Right cardiac atrium (tissue), 5 donors: ENCODE measurements around the gene PTPRD. TPM values are rescaled to one million over a fixed set of nuclear protein-coding genes. Genes with fewer than 3 reads are reported as not detected.
"Not testable (repeated sequence)": the region's sequence is repeated elsewhere in the genome, so short reads cannot be mapped to it uniquely, and the experiment has no call there.

ENCODE experiments used
- ATAC-seq, 2 donors: fragments of 200-7000 bp; cut with Tn5 transposase; one replicate each; pipeline versions ENCODE4 v1.8.0 to v1.9.1; 2020; ENCODE audit warnings: moderate library complexity in 2 of 2, mild to moderate bottlenecking in 1 of 2
- DNase-seq, 3 donors: peaks; one replicate each; pipeline ENCODE4 v3.0.0-alpha.2; 2020
- H3K27ac ChIP-seq: one replicate; pipeline ENCODE4 v1.5.1; 2013; ENCODE audit warnings: mild to moderate bottlenecking, low read length, control low read depth, moderate library complexity
- H3K27me3 ChIP-seq: one replicate; pipeline ENCODE4 v1.6.1; 2013; ENCODE audit not compliant: control insufficient read depth, insufficient read depth
- H3K4me1 ChIP-seq: one replicate; pipeline ENCODE4 v1.6.1; 2013; ENCODE audit warnings: low read length; ENCODE audit not compliant: control insufficient read depth, insufficient read depth
- H3K4me3 ChIP-seq: one replicate; pipeline ENCODE4 v1.5.1; 2013; ENCODE audit warnings: low read length, control low read depth
- H3K9me3 ChIP-seq: one replicate; pipeline ENCODE4 v1.6.1; 2013; ENCODE audit warnings: low read length; ENCODE audit not compliant: control insufficient read depth
- WGBS: extraction: QIAGEN DNeasy Blood & Tissue Kit; methylation state at CpG from one replicate; pipeline ENCODE4 v1.1.7; 2013; 5-methylcytosine and 5-hydroxymethylcytosine counted together
- intact Hi-C, 4 donors: fragments of 100-400 bp; cut with DNase I; formaldehyde crosslinking; loops; one replicate each; pipeline versions ENCODE4 v1.11.0 to v1.14.0; 2022 to 2023
- polyA plus RNA-seq: library from polyadenylated mRNA; stranded (reverse); fragments of 200-250 nt; gene quantifications from one replicate; pipeline ENCODE4 v1.2.3, GENCODE V29; 2013
- total RNA-seq, 4 donors: library from RNA; stranded (reverse); fragmentation: NEBNext Ultra II Directional; extraction: Animal tissue kit (Norgen Biotek cat#: 25700); gene quantifications; one replicate each; pipeline ENCODE4 v1.2.1, GENCODE V29; 2021
- donor health status: healthy with polysubstance abuse.
- donor health status: DM: no; HTN: yes; CAD: no.
- donor health status: DM: no; HTN: no; CAD: no.
- donor health status: DM: no; HTN: yes; CAD: no; lungs with severe emphysema.
- donor health status: DM: yes; HTN: yes; CAD: no.

Gene PTPRD
- total and polyA plus RNA-seq, 5 donors, result 1.3 to 11.8 (median 7.1) TPM

GRCh38 chr9:9319007-9319406 is 1293.8 kb downstream of the PTPRD start:
- Histone ChIP-seq H3K4me3 (no peak overlapping the region), H3K27me3 (no peaks in the 10 kb centered on the region), H3K27ac (no peak overlapping the region), H3K4me1 (no peaks in the 10 kb centered on the region), H3K9me3 (no peaks in the 10 kb centered on the region)
- 36% methylated on average over 2 of the region's 2 CpGs for WGBS
- intact Hi-C loops, result no loop called here
- DNase-seq, result no peak
- ATAC-seq, result no peak

DNA sequence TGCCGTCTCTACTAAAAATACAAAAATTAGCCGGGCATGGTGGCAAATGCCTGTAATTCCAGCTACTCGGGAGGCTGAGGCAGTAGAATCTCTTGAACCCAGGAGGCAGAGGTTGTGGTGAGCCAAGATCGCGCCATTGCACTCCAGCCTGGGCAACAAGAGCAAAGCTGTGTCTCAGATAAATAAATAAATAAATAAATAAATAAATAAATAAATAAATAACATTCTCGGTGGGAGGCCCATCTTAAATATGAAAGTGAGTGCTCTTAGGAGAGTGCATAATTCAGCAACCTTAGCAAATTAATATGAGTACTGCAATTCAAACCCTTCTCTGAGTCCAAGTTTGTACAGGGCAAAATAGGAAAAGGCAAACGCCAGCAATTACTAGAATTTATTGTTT is 1302.1 kb downstream of the PTPRD start:
- WGBS, result 85% methylated on average over 7 of the region's 7 CpGs
- H3K27me3 ChIP-seq, ATAC-seq, H3K9me3 ChIP-seq, DNase-seq, H3K27ac ChIP-seq, H3K4me1 ChIP-seq, H3K4me3 ChIP-seq, intact Hi-C loops: not testable (repeated sequence)

GRCh38 chr9:9305600-9305999 is 1307.2 kb downstream of the PTPRD start:
- H3K4me1 ChIP-seq, result no peaks in the 10 kb centered on the region
- no peak overlapping the region for H3K4me3 ChIP-seq
- no peak for ATAC-seq
- intact Hi-C loops, result no loop called here
- no peaks in the 10 kb centered on the region for H3K27me3 ChIP-seq
- DNase-seq, result no peak
- no peak overlapping the region for H3K27ac ChIP-seq
- no peaks in the 10 kb centered on the region for H3K9me3 ChIP-seq

- Histone ChIP-seq H3K4me3 (no peak overlapping the region), H3K27ac (no peak overlapping the region), H3K27me3 (no peaks in the 10 kb centered on the region), H3K9me3 (no peaks in the 10 kb centered on the region), H3K4me1 (no peaks in the 10 kb centered on the region)
- WGBS, result 87% methylated on average over 1 of the region's 1 CpG
- ATAC-seq, result no peak
- intact Hi-C loops, result no loop called here
- no peak for DNase-seq
Measured at GRCh38 chr9:9299134-9299533, 1313.7 kb downstream of the PTPRD start.

DNA sequence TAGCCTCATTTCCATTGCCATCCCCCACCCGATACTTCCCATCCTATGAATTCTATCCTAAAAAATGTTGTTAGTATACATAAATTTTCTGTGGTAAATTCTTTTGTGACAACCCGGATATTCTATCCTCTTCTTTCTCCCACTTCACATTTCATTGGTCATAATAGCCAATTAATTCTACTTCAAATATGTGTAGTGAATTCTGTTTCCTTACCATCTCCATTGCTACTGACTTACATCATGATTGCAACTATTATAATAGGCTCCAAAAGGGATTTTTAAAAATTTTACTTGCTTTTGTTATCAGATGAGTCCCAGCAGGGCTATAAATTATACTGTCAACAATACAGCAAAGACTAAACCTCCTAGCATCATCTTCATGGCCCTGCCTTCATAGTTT is 1326.8 kb downstream of the PTPRD start:
- no peak for ATAC-seq
- WGBS, result 88% methylated on average over 2 of the region's 2 CpGs
- intact Hi-C loops, result no loop called here

GRCh38 chr9:9284201-9284600 is 1328.6 kb downstream of the PTPRD start:
- H3K9me3 ChIP-seq, result no peaks in the 10 kb centered on the region
- no peak for DNase-seq
- H3K27me3 ChIP-seq, result no peaks in the 10 kb centered on the region
- intact Hi-C loops, result no loop called here
- 59% methylated on average over 2 of the region's 2 CpGs for WGBS
- no peaks in the 10 kb centered on the region for H3K4me1 ChIP-seq
- H3K4me3 ChIP-seq, result no peak overlapping the region
- no peak for ATAC-seq
- H3K27ac ChIP-seq, result no peak overlapping the region

More for the DNA sequence above, 1326.8 kb downstream of the PTPRD start:
- Histone ChIP-seq H3K27ac (no peak overlapping the region), H3K4me1 (no peaks in the 10 kb centered on the region), H3K4me3 (no peak overlapping the region), H3K27me3 (no peaks in the 10 kb centered on the region), H3K9me3 (no peaks in the 10 kb centered on the region)
- DNase-seq, result no peak

GRCh38 chr9:9283159-9283986 is 1329.4 kb downstream of the PTPRD start:
- no peak for DNase-seq

DNA sequence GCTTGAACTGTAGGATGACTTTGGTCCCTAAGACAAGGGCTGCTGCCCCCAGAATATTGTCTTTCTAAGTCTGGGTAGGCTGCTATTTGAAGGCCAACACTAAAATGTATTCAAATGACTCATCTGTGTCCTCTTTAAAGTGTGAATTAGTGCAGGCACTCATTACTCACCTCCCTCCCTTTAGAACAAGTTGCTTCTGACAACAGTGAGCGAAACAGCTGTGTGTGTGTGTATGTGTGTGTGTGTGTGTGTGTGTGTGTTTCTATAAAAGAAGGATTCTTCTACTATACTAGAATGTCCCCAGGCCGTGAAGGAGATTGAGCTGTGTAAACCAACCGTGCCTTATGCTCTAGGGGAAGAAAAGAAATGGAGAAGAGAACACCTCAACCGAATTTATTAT is 1337.2 kb downstream of the PTPRD start:
- DNase-seq (no peak), ATAC-seq (no peak)
- Histone ChIP-seq H3K4me3 (no peak overlapping the region), H3K4me1 (no peaks in the 10 kb centered on the region), H3K27ac (no peak overlapping the region), H3K9me3 (no peaks in the 10 kb centered on the region), H3K27me3 (no peaks in the 10 kb centered on the region)
- WGBS, result 77% methylated on average over 4 of the region's 4 CpGs
- intact Hi-C loops, result no loop called here

More at GRCh38 chr9:9283159-9283986, 1329.4 kb downstream of the PTPRD start:
- no peak overlapping the region for H3K4me3 ChIP-seq
- no peaks in the 10 kb centered on the region for H3K9me3 ChIP-seq
- no peaks in the 10 kb centered on the region for H3K27me3 ChIP-seq
- no peaks in the 10 kb centered on the region for H3K4me1 ChIP-seq
- H3K27ac ChIP-seq, result no peak overlapping the region
- intact Hi-C loops, result no loop called here
- WGBS, result 73% methylated on average over 2 of the region's 2 CpGs
- no peak for ATAC-seq

DNA sequence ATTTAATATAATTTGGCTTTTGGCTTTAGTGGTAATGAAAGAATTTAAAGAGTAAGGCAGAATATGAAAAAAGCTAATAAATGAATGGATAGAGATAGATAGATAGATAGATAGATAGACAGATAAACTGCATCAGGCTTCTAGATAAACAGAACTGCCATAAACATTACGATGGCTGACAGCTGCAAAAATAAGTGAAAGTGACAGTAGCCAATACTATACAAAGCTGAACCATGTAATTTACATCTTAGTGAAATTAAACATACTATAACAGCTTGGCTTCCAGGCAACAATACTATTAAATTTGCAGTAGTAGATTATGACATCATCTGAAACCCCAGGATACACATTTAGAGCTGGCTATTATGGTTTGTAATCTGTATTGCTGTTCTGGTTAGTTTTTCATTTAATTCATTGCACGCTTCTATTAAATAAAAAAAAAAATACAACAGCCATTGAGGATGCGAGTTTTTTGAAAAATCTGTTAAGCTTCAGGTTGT is 1354.8 kb downstream of the PTPRD start:
- Histone ChIP-seq H3K4me3 (no peak overlapping the region), H3K9me3 (no peaks in the 10 kb centered on the region), H3K27me3 (no peaks in the 10 kb centered on the region), H3K27ac (no peak overlapping the region), H3K4me1 (no peaks in the 10 kb centered on the region)
- ATAC-seq, result no peak
- intact Hi-C loops, result no loop called here
- DNase-seq, result no peak
- 79% methylated on average over 3 of the region's 3 CpGs for WGBS

GRCh38 chr9:9246726-9247125 is 1366.1 kb downstream of the PTPRD start:
- Histone ChIP-seq H3K27ac (no peak overlapping the region), H3K4me1 (no peaks in the 10 kb centered on the region), H3K9me3 (no peaks in the 10 kb centered on the region), H3K27me3 (no peaks in the 10 kb centered on the region), H3K4me3 (no peak overlapping the region)
- ATAC-seq, result no peak
- no peak for DNase-seq
- intact Hi-C loops, result no loop called here
- WGBS, result 69% methylated on average over 2 of the region's 2 CpGs

DNA sequence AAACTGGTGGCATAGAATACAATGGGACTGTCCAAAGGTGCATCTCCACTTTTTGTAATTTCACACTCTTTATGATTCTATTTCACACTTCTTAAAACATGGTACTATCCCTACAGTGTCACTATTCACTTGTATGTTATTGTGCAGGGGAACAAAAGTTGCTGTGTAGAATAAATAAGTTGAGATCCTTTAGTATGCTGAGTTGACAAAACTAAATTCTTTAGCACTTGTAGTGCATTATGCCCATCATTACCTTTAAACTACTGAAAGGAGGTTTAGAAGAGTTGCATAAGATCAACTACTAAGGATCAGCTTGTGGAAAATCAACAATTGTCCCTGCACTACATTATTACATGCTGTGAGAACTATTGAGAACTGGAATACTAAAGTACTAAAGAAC is 1380.9 kb downstream of the PTPRD start:
- Histone ChIP-seq H3K4me1 (no peaks in the 10 kb centered on the region), H3K27ac (no peak overlapping the region), H3K27me3 (no peaks in the 10 kb centered on the region), H3K4me3 (no peak overlapping the region), H3K9me3 (no peaks in the 10 kb centered on the region)
- DNase-seq (no peak), ATAC-seq (no peak)
- intact Hi-C loops, result no loop called here

GRCh38 chr9:9229269-9229668 is 1383.5 kb downstream of the PTPRD start:
- no peak overlapping the region for H3K27ac ChIP-seq
- intact Hi-C loops, result no loop called here
- H3K27me3 ChIP-seq, result no peaks in the 10 kb centered on the region
- WGBS, result 76% methylated on average over 3 of the region's 3 CpGs
- ATAC-seq (no peak), DNase-seq (no peak)
- no peaks in the 10 kb centered on the region for H3K9me3 ChIP-seq
- H3K4me3 ChIP-seq, result no peak overlapping the region
- H3K4me1 ChIP-seq, result no peaks in the 10 kb centered on the region
